ENCODE results near the gene SACM1L.

SACM1L gene

GRCh38 chr3:45774581-45775521 lies 85.7 kb downstream of the SACM1L start:
- DNase-seq (ENCODE audit: low read depth), result no peak
- TF ChIP-seq CTCF (IDR thresholded peaks at IDR 0.05; ENCODE audit: low read length, missing control alignments), result no peak
- H3K4me3 ChIP-seq (replicated peaks; ENCODE audit: low read depth, low read length), result no peak overlapping the region

GRCh38 chr3:45775571-45776300 lies 86.5 kb downstream of the SACM1L start:
- no peak for TF ChIP-seq CTCF (IDR thresholded peaks at IDR 0.05; ENCODE audit: low read length, missing control alignments)
- H3K4me3 ChIP-seq (replicated peaks; ENCODE audit: low read depth, low read length), result no peak overlapping the region
- DNase-seq (ENCODE audit: low read depth), result no peak

- H3K4me3 ChIP-seq (replicated peaks; ENCODE audit: low read depth, low read length), result no peak overlapping the region
- DNase-seq (ENCODE audit: low read depth), result no peak
- TF ChIP-seq CTCF (IDR thresholded peaks at IDR 0.05; ENCODE audit: low read length, missing control alignments), result no peak
These were observed 87.1 kb downstream of the SACM1L start for GRCh38 chr3:45776301-45776595.

DNA sequence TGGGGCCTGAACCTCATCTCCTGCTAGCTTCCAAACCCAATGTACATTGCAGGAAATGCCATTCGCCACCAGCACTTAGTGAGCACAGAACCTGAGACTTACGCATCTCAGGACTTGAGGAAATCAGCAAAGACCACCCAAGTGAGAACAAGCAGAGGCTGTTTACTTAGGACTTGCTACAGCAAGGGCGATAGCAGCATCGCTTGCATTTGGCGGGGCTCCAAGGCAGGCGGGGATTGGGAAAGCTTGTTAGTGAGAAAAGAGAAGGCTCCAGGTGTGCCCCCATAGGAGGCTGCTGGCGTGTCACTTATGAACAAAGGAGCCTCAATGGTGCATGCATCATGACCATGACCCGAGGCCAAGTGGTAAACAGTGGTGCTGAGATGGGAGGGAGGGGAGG lies 87.4 kb downstream of the SACM1L start:
- no peak for TF ChIP-seq CTCF (IDR thresholded peaks at IDR 0.05; ENCODE audit: low read length, missing control alignments)
- no peak overlapping the region for H3K4me3 ChIP-seq (replicated peaks; ENCODE audit: low read depth, low read length)
- DNase-seq (ENCODE audit: low read depth), result no peak

DNA sequence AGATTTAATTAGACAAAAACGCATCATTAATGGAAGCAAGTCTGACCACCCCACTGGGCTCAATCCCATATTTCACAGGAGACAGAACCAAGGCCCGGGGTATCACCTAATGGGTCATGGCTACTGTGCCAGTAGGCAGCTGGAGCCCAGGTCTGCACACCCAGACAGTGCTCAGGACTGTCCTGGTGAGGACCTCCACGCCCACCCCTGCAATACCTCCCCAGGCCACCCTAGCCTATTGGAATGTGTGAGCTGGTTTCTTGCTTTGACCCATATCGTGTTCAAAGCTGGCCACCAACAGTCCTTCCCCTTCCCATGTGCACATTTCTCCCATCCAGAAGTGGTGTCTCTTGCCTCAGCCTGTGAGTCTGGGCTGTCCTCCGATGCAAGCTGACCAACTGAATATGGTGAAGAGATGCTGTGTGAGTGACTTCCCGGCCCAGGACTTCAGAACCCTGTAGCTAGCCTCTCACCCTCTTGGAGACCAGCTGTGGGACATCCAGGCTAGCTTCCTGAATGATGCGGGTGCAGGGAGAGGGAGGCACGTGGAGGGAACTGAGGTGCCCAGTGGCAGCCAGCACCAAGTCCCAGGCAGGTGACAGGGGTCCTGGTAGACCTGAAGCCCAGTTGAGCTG lies 88.0 kb downstream of the SACM1L start:
- TF ChIP-seq CTCF (IDR thresholded peaks at IDR 0.05; ENCODE audit: low read length, missing control alignments), result no peak
- DNase-seq (ENCODE audit: low read depth), result no peak
- no peak overlapping the region for H3K4me3 ChIP-seq (replicated peaks; ENCODE audit: low read depth, low read length)

- no peak overlapping the region for H3K4me3 ChIP-seq (replicated peaks; ENCODE audit: low read depth, low read length)
- DNase-seq (ENCODE audit: low read depth), result no peak
- TF ChIP-seq CTCF (IDR thresholded peaks at IDR 0.05; ENCODE audit: low read length, missing control alignments), result no peak
These were observed 88.7 kb downstream of the SACM1L start for GRCh38 chr3:45777746-45778386.

All from fibroblast of pulmonary artery (primary cell).